C1 segment of cervical spinal cord (tissue), 14 donors: Measurements from ENCODE around the gene MPP2.
A peak's percentile ranks its signal among the peaks of the same experiment; 100 is the strongest.
"Not testable (repeated sequence)": the region's sequence is repeated elsewhere in the genome, so short reads cannot be mapped to it uniquely, and the experiment has no call there.

ENCODE experiments used
- DNase-seq, 14 donors: peaks; one replicate each; lab custom pipeline; 2025; lab: John Stamatoyannopoulos, UW

Gene MPP2

DNA sequence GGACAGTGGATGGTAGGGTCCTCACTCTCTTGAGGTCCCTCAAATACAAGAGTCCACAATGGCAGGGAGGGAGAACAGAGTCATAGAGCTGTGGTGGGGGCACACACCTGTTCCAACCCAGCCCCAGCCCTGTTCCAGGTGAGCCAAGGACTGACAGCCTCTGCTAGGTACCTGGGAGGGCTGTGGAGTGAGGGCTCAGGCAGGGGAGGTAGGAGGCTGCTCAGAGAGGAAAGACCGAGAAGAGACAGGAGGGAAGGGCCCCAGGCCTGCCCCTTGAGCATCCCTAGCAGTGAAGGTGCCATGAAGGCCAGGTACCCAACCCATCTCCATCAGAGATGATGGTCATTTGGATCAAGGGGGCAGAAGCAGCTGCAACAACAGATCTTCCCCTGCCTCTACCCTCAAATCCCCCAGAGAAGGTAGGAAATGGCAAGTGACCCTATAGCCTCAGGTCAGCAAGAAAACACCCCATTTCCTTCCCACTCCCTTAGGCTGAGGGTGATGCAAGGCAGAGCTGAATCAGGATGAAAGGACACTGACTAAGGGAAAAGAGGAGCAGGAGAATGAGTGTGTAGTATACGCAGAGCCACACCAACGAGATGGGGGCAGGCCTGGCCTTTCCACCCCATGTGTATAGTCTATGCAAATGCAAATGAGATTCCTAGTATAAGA lies 31.7 kb downstream of the MPP2 start:
- no peak for DNase-seq

DNA sequence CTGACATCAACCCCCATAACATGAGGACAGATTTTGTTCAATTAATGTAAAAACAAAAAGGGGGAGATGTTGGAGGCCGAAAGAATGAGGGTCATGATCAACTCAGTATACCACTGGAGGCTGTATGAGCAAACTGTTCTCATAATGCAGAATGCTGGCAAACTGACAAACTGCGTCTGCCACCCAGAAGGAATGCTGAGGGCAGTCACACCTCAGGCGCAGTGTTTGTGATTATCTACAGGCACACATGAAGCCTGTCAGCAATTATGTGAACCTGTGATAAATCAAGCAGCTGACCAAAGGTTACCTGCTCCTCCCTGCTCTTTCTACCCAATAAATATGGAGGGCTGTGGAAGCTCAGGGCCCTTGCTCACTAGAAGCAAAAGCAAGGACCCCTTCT lies 33.0 kb downstream of the MPP2 start:
- DNase-seq: no peak

DNA sequence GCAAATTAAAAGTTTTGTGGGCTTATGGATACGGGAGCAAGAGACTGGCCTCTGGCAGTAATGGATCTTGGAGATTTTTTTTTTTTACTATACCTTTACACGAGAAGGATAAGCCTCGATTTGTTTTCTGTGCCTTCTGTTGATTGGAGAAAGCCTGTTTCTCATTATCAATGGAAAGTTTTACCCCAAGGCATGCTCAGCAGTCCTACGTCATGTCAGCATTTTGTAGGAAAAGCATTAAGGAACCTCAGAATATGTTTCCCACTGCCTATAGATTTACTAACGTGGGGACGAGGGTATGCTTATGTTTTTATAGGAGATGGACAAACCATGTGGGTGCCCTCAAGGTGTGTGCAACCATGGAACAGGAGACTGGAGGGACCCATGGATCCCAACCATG lies 33.5 kb downstream of the MPP2 start:
- no peak for DNase-seq

DNA sequence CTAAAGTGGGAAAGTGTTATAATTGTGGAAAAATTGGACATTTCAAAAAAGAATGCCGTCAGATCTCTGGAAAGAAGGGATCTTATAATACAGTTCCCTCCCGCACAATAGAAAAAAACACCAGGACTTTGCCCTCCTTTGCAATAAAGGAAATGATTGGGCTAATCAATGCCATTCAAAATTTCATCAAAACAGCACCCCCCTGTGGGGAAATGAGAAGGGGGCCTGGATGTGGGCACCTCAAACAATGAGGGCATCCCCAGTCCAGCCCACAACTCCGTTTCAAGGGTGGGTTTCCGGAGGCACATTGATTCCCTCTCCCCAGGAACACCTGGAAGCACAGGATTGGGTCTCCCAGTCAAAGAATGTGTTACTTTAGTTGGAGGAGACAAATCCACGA lies 34.2 kb downstream of the MPP2 start:
- no peak for DNase-seq

- no peak for DNase-seq
Observed at GRCh38 chr17:43871946-43872690, 35.2 kb downstream of the MPP2 start.

DNA sequence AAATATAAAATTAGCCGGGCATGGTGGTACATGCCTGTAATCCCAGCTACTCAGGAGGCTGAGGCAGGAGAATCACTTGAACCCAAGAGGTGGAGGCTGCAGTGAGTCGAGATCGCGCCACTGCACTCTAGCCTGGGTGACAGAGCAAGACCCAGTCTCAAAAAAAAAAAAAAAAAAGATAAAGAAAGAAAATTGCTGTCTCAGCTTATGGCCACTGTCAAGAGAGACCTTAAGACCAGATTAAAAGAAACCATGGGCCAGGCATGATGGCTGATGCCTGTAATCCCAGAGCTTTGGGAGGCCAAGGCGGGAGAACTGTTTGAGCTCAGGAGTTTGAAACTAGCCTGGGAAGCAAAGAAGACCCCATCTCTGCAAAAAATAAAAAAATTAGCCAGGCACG lies 38.3 kb downstream of the MPP2 start:
- DNase-seq: not testable (repeated sequence)

DNA sequence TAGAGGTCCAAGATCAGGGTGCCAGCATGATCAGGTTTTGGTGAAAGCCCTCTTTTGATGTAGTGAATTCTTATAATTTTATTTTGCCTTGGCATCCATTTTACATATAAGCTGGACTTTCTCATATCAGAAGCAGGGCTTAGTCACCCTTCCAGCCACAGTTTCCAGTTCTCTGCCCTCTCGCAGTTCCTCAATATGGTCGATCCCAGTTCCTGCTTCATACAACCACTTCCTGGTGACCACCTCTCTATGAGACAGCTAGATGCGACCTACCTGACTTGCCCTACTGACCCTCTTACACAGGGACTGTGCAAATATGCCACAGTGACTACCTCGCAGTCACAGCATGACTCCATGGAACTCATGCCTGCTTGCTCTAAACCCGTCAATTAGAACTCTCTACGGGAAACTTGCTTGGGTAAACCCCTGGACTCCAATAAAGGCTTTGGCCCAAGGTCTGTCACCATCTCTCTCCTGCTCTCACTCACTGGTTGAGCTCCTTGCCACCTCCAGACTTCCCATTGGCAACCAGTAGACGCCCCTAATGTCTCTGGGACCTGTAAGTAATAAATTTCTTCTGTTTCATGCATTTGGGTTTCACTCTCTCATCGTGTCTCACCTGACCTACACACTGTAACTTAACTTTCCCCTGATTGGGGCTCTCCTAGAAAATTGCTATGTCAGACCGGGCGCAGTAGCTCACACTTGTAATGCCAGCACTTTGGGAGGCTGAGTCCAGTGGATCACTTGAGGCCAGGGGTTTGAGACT lies 38.9 kb downstream of the MPP2 start:
- DNase-seq: no peak

- no peak for DNase-seq
Observed at GRCh38 chr17:43864161-43864984, 43.0 kb downstream of the MPP2 start.

GRCh38 chr17:43861960-43862359 lies 45.4 kb downstream of the MPP2 start:
- DNase-seq: no peak

GRCh38 chr17:43860927-43861622 lies 46.3 kb downstream of the MPP2 start:
- DNase-seq: peak in 8 of 14 donors; percentile 6 to 58 (median 18)

DNA sequence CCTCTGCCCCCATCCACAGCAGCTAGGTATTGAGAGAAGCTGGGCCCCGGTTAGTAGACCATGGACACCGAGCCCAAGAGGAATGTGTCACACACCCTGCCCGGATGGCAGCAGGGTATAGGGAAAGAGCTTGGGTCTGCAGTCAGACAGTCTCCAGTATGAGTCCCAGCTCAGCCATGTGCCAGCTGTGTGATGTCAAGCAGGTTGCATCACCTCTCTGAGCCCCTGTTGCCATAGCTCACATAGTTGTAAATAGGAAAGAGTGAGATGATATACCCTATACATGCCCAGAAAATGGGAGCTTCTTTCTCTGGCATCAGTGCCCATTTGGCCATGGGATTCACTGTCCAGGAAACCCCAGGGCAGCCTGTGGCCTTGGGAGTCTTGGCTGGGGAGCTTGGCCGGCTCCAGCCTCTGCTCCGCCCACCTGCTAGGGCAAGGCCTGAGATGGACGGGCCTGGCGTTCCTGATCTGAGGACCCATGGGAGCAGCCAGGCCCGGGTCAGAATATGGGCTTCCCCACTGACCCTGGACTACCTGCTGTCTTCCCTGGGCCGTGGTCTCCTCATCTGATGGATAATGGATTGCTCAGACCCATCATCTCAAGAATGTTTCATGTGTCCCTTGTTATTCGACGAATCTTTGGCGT lies 47.1 kb downstream of the MPP2 start:
- no peak for DNase-seq

DNA sequence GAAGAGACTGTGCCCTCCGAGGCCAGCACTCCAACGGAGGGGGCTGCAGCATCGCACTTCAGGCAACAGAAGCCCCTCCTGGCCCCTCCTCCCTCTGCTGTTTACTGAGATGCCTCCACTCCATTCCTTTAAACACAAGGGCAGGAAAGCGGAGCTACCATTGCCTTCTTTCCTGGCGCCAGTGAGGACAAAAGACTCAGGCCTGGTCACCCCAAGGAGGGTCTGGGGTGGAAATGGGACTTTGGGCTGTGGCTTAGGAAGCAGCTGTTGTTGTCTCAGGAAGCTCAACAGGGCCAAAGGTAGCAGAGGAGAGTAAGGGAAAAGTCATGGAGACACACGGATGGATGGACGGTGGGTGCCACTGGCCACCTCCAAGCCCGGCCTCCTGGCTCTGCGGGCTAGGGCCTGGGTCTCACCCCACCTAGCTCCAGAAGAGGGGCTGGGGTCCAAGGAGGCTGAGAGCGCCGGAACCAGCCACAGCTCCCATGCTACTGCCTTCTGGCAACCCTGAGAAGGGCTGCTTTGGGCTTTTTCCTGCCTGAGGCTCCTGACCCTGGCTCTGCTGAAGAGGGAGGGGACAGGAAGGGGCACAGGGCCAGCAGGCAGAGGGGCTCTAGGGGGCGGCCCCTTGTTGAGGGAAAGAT lies 49.3 kb downstream of the MPP2 start:
- DNase-seq: no peak

DNA sequence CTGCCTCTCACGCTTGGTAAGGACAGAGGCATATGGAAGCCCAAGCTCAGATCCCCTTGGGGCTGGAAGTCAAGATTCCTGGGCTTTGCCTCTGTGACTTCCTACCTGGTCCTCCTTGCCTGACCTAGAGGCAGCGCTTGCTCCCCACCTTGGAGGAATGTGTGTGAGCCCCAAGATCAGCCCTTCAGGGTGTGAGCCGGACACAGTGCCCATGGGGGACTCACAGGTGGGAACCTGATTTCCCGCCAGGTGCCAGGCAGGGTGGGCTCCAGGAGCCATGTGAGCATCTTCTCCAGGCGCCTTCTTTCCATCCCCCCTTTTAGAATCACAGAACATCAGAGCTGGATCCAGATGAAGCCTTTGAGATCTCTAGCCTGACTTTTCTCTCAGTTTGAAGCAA lies 50.2 kb downstream of the MPP2 start:
- no peak for DNase-seq

DNA sequence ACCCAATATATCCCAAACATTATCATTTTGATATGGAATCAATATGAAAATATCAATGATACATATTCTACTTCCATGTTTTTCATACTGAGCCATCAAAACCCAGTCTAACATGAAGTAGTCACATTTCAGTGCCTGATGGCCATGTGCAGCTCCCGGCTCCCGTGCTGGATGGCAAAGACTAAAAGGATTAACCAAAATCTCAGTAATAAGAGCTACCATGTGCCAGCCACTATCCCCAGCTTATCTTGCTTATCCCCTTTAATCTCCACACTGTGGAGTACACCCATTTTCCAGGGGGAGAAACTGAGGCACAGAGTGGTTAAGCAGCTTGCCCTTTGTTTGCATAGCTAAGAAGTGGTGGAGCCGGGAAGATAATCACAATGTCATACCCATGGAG lies 51.2 kb downstream of the MPP2 start:
- no peak for DNase-seq

- no peak for DNase-seq
Observed at GRCh38 chr17:43855061-43855460, 52.3 kb downstream of the MPP2 start.

DNA sequence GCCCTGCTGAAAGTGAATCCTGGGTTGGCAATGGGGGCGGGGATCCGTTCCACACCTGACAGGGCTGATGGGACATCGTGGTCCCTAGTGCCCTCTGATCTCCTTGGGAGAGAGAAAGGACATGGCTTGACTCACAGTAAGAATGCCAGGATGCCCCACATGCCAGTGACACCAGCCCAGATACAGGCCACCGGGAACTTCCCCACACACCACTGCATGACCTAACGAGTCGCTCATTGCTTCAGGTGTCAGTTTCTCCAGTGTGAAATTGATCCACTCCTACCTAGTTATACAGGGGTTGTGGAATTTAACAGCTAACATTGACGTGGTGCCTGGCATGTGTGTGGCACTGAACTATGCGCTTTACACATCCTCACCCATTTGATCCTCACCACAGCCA lies 52.8 kb downstream of the MPP2 start:
- no peak for DNase-seq

DNA sequence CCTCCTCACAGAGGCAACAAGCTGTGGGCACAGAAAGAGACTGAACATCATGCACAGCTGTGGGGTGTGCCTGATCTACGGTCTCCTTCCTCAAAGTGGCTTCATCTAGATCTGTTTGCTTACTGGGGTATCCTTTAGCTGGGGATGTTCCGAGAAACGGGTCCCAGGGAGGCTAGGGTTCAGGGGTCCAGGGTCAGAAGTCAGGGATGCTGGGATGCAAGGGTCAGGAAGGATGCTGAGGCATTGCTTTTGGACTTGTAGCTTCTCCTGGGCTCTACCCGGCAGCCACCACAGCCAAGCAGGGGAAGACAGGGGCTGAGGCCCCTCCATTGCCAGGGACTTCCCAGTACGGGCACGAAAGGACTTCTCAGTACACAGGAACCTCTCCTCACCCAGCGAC lies 53.8 kb downstream of the MPP2 start:
- no peak for DNase-seq

- DNase-seq: no peak
Observed at GRCh38 chr17:43852571-43852970, 54.8 kb downstream of the MPP2 start.

DNA sequence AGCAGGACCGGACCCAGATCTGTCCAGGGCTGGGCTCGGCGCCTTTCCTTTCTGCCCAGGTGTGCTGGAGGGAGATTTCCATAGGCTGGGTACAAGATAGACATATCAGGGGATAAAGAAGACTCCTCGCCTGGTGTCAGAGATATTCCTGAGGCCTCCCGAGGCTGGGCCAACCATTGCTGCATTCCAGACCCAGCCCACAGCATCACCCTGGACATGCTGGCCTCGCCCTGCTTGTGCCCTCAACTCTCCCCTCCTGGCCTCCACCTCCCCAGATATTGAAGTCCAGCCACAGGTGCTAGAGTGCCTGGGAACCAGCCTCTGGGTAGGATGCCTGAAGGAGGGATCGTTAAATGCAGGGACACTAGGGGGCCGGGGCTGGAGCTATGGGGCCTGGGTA lies 58.2 kb downstream of the MPP2 start:
- no peak for DNase-seq

GRCh38 chr17:43848601-43849000 lies 58.7 kb downstream of the MPP2 start:
- no peak for DNase-seq
